ENCODE measurements around the gene RXRA. TPM values are rescaled to one million over a fixed set of nuclear protein-coding genes. Genes with fewer than 3 reads are reported as not detected.

RXRA gene
- total and polyA plus RNA-seq, 2 of the 4 experiments (the other 2 are of a cell fraction): 7.5 to 17.9 TPM

GRCh38 chr9:134316449-134317160 lies 9.7 kb upstream of the RXRA start (continued):
- TF ChIP-seq RAD21 (IDR thresholded peaks at IDR 0.05; ENCODE audit: low read length): no peak

GRCh38 chr9:134317400-134317789 lies 8.9 kb upstream of the RXRA start:
- Histone ChIP-seq H3K9ac (ENCODE audit: low read depth, low read length) (peak overlapping the region; percentile 40; the same call in 1 of the 2 replicates), H2BK15ac (ENCODE audit: low read depth, low read length) (peak overlapping the region; percentile 3; the same call in 1 of the 3 replicates), H4K8ac (ENCODE audit: low read depth in 2 of 2, low read length in 2 of 2) (peak overlapping the region; percentile 72 to 84; a peak in 3 of 4 replicates), H3K4me2 (ENCODE audit: low read depth, low read length) (peak overlapping the region; percentile 7; the same call in 1 of the 2 replicates), H2AFZ (replicated peaks; ENCODE audit: low read length, poor library complexity) (peak overlapping the region; percentile 52), H2AK9ac (replicated peaks; ENCODE audit: low read depth, low read length, poor library complexity) (peak overlapping the region; percentile 98), H3K56ac (ENCODE audit: extremely low read depth, insufficient read depth, low read length) (no peak overlapping the region; the same call in 1 of the 2 replicates), H3K23ac (ENCODE audit: low read depth, low read length) (peak overlapping the region; percentile 65; the same call in 1 of the 2 replicates), H4K91ac (ENCODE audit: insufficient read depth, low read depth, low read length) (peak overlapping the region; percentile 86), H3K27me3 (ENCODE audit: control insufficient read depth, insufficient read depth, low read length) (no peaks in the 10 kb centered on the region), H3K4me1 (ENCODE audit: control insufficient read depth, insufficient read depth, low read length) (peaks cover 36% of the 10 kb centered on the region), H4K20me1 (ENCODE audit: insufficient read depth, low read length) (no peaks in the 10 kb centered on the region), H2BK120ac (ENCODE audit: low read depth, low read length) (peak overlapping the region; percentile 86), H3K4me3 (ENCODE audit: insufficient read depth, low read depth, low read length) (no peak overlapping the region), H3K9me1 (ENCODE audit: insufficient read depth, low read length) (peaks cover 14% of the 10 kb centered on the region), H3K79me1 (ENCODE audit: low read depth in 1 of 2, low read length in 2 of 2) (no peaks in the 10 kb centered on the region), H2AK5ac (ENCODE audit: low read depth, low read length) (peak overlapping the region; percentile 94), H3K27ac (ENCODE audit: insufficient read depth, low read length) (peak overlapping the region; percentile 71), H3K9me3 (ENCODE audit: control insufficient read depth, insufficient read depth, low read length) (peaks cover 12% of the 10 kb centered on the region), H2BK5ac (ENCODE audit: low read depth, low read length, poor library complexity, severe bottlenecking) (peak overlapping the region; percentile 82), H2BK20ac (ENCODE audit: low read depth, low read length) (peak overlapping the region; percentile 88), H3K18ac (ENCODE audit: low read depth, low read length) (peak overlapping the region; percentile 76), H3K14ac (replicated peaks; ENCODE audit: low read depth, low read length) (peak overlapping the region; percentile 37), H4K5ac (ENCODE audit: low read depth, low read length) (peak overlapping the region; percentile 79), H3K36me3 (ENCODE audit: control insufficient read depth, insufficient read depth, low read length) (no peaks in the 10 kb centered on the region), H3K4ac (ENCODE audit: low read depth, low read length) (peak overlapping the region; percentile 90)
- ChIA-PET POLR2A (ENCODE audit: unreplicated experiment) (interaction anchor here (0.6 kb wide), 1 partner anchor 8 kb away, joined by 3 read pairs; no protein-coding TSS in a partner anchor), CTCF (interaction anchor here (0.8 to 1.7 kb wide), 2 partner anchors 10 to 146 kb away, joined by 3 to 7 read pairs; no protein-coding TSS in a partner anchor)
- BruUV-seq (replicated peaks): no TSS peak
- dilution Hi-C loops (cut with HindIII; ENCODE audit: low sequenced_read_pairs, unreplicated experiment): no loop called here
- no peak for DNase-seq
- ATAC-seq (ENCODE audit: low read depth): no peak; the same call in 1 of the 2 replicates
- 78% methylated on average over 9 of the region's 17 CpGs; no CpG with 5 or more reads in 1 of the 2 experiments for WGBS, 2 experiments (ENCODE audit: extremely low coverage in 2 of 2, insufficient read length in 1 of 2)
- in situ Hi-C loops (cut with MboI; ENCODE audit: low sequenced_read_pairs): no loop called here
- intact Hi-C loops (cut with micrococcal nuclease): loop anchor here (5.0 kb wide), 1 partner anchor 100 kb away; no protein-coding TSS in a partner anchor
- no peak for TF ChIP-seq RFX5 (IDR thresholded peaks at IDR 0.05; ENCODE audit: low read depth, low read length)
- TF ChIP-seq, protein P1, sequence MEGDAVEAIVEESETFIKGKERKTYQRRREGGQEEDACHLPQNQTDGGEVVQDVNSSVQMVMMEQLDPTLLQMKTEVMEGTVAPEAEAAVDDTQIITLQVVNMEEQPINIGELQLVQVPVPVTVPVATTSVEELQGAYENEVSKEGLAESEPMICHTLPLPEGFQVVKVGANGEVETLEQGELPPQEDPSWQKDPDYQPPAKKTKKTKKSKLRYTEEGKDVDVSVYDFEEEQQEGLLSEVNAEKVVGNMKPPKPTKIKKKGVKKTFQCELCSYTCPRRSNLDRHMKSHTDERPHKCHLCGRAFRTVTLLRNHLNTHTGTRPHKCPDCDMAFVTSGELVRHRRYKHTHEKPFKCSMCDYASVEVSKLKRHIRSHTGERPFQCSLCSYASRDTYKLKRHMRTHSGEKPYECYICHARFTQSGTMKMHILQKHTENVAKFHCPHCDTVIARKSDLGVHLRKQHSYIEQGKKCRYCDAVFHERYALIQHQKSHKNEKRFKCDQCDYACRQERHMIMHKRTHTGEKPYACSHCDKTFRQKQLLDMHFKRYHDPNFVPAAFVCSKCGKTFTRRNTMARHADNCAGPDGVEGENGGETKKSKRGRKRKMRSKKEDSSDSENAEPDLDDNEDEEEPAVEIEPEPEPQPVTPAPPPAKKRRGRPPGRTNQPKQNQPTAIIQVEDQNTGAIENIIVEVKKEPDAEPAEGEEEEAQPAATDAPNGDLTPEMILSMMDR (conservative IDR thresholded peaks at IDR 0.05; ENCODE audit: low read depth, low read length): no peak
- TF ChIP-seq CEBPB (IDR thresholded peaks at IDR 0.05; ENCODE audit: low read depth, low read length): no peak
- TF ChIP-seq RCOR1 (IDR thresholded peaks at IDR 0.05; ENCODE audit: insufficient replicate concordance, low read length): no peak
- TF ChIP-seq ELK1 (IDR thresholded peaks at IDR 0.05; ENCODE audit: borderline replicate concordance, low read depth, low read length): no peak
- TF ChIP-seq MAZ (IDR thresholded peaks at IDR 0.05; ENCODE audit: borderline replicate concordance, low read depth, low read length): no peak
- no peak for TF ChIP-seq NFE2L2 (IDR thresholded peaks at IDR 0.05; ENCODE audit: low read depth, low read length)
- no peak for TF ChIP-seq MXI1 (IDR thresholded peaks at IDR 0.05; ENCODE audit: borderline replicate concordance, low read depth, low read length)
- TF ChIP-seq POLR2A (IDR thresholded peaks at IDR 0.05; ENCODE audit: low read depth, low read length): no peak
- TF ChIP-seq BHLHE40 (IDR thresholded peaks at IDR 0.05; ENCODE audit: low read depth, low read length): no peak
- no peak for TF ChIP-seq MAFK (IDR thresholded peaks at IDR 0.05; ENCODE audit: low read depth, low read length)
